Nephron (organoid): ENCODE measurements around the gene SLC17A5.

Source experiments
- H3K27ac Mint-ChIP-seq, 3 experiments: 2 replicates each; pipeline ENCODE4 v1.8.0; 2020; ENCODE audit warnings: mixed read lengths in 3 of 3, mild to moderate bottlenecking in 2 of 3, moderate library complexity in 1 of 3
- H3K27me3 Mint-ChIP-seq: 2 replicates; pipeline ENCODE4 v1.8.0; 2021; ENCODE audit warnings: low read depth, mild to moderate bottlenecking, moderate library complexity, mixed read lengths
- H3K36me3 Mint-ChIP-seq: 2 replicates; pipeline ENCODE4 v1.8.0; 2020; ENCODE audit warnings: low read depth, mixed read lengths
- H3K4me1 Mint-ChIP-seq: 2 replicates; pipeline ENCODE4 v1.8.0; 2020; ENCODE audit warnings: mixed read lengths
- H3K4me3 Mint-ChIP-seq, 3 experiments: 2 replicates each; pipeline ENCODE4 v1.8.0; 2020; ENCODE audit warnings: mild to moderate bottlenecking in 3 of 3, mixed read lengths in 3 of 3, moderate library complexity in 2 of 3
- H3K9me3 Mint-ChIP-seq: 2 replicates; pipeline ENCODE4 v1.8.0; 2020; ENCODE audit warnings: mixed read lengths
- CTCF ChIP-seq, 3 experiments: fragments of 200-600 bp; sonication (generic); IDR thresholded peaks; one replicate each; pipeline ENCODE4 v1.5.0; 2021; ENCODE audit warnings: antibody characterized with exemption in 3 of 3; ENCODE audit not compliant: unreplicated experiment in 3 of 3

Gene SLC17A5

GRCh38 chr6:73656531-73657145 lies 2.8 kb upstream of the SLC17A5 start:
- no peak for TF ChIP-seq CTCF (IDR thresholded peaks at IDR 0.05; ENCODE audit: unreplicated experiment in 3 of 3)
- H3K36me3 Mint-ChIP-seq = no peaks in the 10 kb centered on the region
- no peak overlapping the region for H3K4me3 Mint-ChIP-seq
- peaks cover 25% of the 10 kb centered on the region for H3K4me1 Mint-ChIP-seq
- H3K27ac Mint-ChIP-seq = no peak overlapping the region
- no peaks in the 10 kb centered on the region for H3K27me3 Mint-ChIP-seq
- no peaks in the 10 kb centered on the region for H3K9me3 Mint-ChIP-seq

GRCh38 chr6:73655341-73655917 lies 1.6 kb upstream of the SLC17A5 start:
- Mint-ChIP-seq H3K27ac (peak overlapping the region in 2 of 3 experiments; percentile 14 to 67), H3K9me3 (no peaks in the 10 kb centered on the region), H3K4me3 (peak overlapping the region; percentile 67 to 78 (median 78)), H3K27me3 (no peaks in the 10 kb centered on the region), H3K36me3 (no peaks in the 10 kb centered on the region), H3K4me1 (peaks cover 30% of the 10 kb centered on the region)
- no peak for TF ChIP-seq CTCF (IDR thresholded peaks at IDR 0.05; ENCODE audit: unreplicated experiment in 3 of 3)

GRCh38 chr6:73652637-73653570 lies 888 bp downstream of the SLC17A5 start:
- Mint-ChIP-seq H3K4me3 (peak overlapping the region; percentile 90 to 99 (median 95)), H3K9me3 (no peaks in the 10 kb centered on the region), H3K27ac (peak overlapping the region; percentile 71 to 83 (median 81)), H3K36me3 (peaks cover 5% of the 10 kb centered on the region), H3K4me1 (peaks cover 40% of the 10 kb centered on the region), H3K27me3 (no peaks in the 10 kb centered on the region)
- TF ChIP-seq CTCF (IDR thresholded peaks at IDR 0.05; ENCODE audit: unreplicated experiment in 3 of 3) = peak; percentile 32 to 48 (median 41)

- Mint-ChIP-seq H3K4me3 (peak overlapping the region in 2 of 3 experiments; percentile 35 to 72), H3K27me3 (no peaks in the 10 kb centered on the region), H3K27ac (no peak overlapping the region), H3K36me3 (peaks cover 5% of the 10 kb centered on the region), H3K4me1 (peaks cover 58% of the 10 kb centered on the region), H3K9me3 (no peaks in the 10 kb centered on the region)
- no peak for TF ChIP-seq CTCF (IDR thresholded peaks at IDR 0.05; ENCODE audit: unreplicated experiment in 3 of 3)
These were observed 4.0 kb downstream of the SLC17A5 start for GRCh38 chr6:73649783-73650182.

- no peaks in the 10 kb centered on the region for H3K9me3 Mint-ChIP-seq
- H3K4me1 Mint-ChIP-seq = peaks cover 49% of the 10 kb centered on the region
- peaks cover 5% of the 10 kb centered on the region for H3K36me3 Mint-ChIP-seq
- no peaks in the 10 kb centered on the region for H3K27me3 Mint-ChIP-seq
- TF ChIP-seq CTCF (IDR thresholded peaks at IDR 0.05; ENCODE audit: unreplicated experiment in 3 of 3) = no peak
- peak overlapping the region in 1 of 3 experiments; percentile 6 for H3K27ac Mint-ChIP-seq
- H3K4me3 Mint-ChIP-seq = peak overlapping the region in 1 of 3 experiments; percentile 26
These were observed 5.6 kb downstream of the SLC17A5 start for GRCh38 chr6:73648166-73648565.
